HG03521 (cell line): Measurements from ENCODE around the gene IPP.
"Not testable (repeated sequence)": the region's sequence is repeated elsewhere in the genome, so short reads cannot be mapped to it uniquely, and the experiment has no call there.

Source experiments
- ATAC-seq: cut with Tn5 transposase; IDR thresholded peaks from one replicate; pipeline ENCODE4 v1.9.1; 2021; ENCODE audit warnings: mild to moderate bottlenecking, moderate library complexity; ENCODE audit not compliant: unreplicated experiment

Gene IPP

GRCh38 chr1:45750298-45751038 is at the start of gene IPP:
Gene IPP, minus strand, starts transcription at chr1:45750653. Its CDS starts 4,242 bp downstream, at chr1:45746411.
- ATAC-seq = peak; percentile 88

GRCh38 chr1:45796946-45797345 is 46.5 kb upstream of the IPP start:
- ATAC-seq = no peak

- no peak for ATAC-seq
Measured at GRCh38 chr1:45796381-45796780, 45.9 kb upstream of the IPP start.

- ATAC-seq = no peak
Measured at GRCh38 chr1:45793942-45794604, 43.6 kb upstream of the IPP start.

- ATAC-seq = no peak
Measured at GRCh38 chr1:45792744-45793143, 42.3 kb upstream of the IPP start.

GRCh38 chr1:45789601-45790000 is 39.1 kb upstream of the IPP start:
- ATAC-seq = no peak

- ATAC-seq = no peak
Measured at GRCh38 chr1:45787905-45788304, 37.5 kb upstream of the IPP start.

GRCh38 chr1:45785583-45785982 is 35.1 kb upstream of the IPP start:
- ATAC-seq = no peak

- ATAC-seq = no peak
Measured at GRCh38 chr1:45775794-45776193, 25.3 kb upstream of the IPP start.

- ATAC-seq = no peak
Measured at GRCh38 chr1:45772971-45773370, 22.5 kb upstream of the IPP start.

GRCh38 chr1:45769261-45769932 is 18.9 kb upstream of the IPP start:
- no peak for ATAC-seq

GRCh38 chr1:45767035-45767434 is 16.6 kb upstream of the IPP start:
- ATAC-seq = no peak

- no peak for ATAC-seq
Measured at GRCh38 chr1:45765999-45766792, 15.7 kb upstream of the IPP start.

- ATAC-seq = no peak
Measured at GRCh38 chr1:45762291-45762690, 11.8 kb upstream of the IPP start.

GRCh38 chr1:45755697-45756096 is 5.2 kb upstream of the IPP start:
- ATAC-seq = no peak

- no peak for ATAC-seq
Measured at GRCh38 chr1:45753248-45754037, 3.0 kb upstream of the IPP start.

- ATAC-seq = no peak
Measured at GRCh38 chr1:45752441-45753052, 2.1 kb upstream of the IPP start.

- no peak for ATAC-seq
Measured at GRCh38 chr1:45752014-45752413, 1.6 kb upstream of the IPP start.

GRCh38 chr1:45751039-45751838 is 786 bp upstream of the IPP start:
- ATAC-seq = not testable (repeated sequence)
